PC-9 (cell line): Measurements from ENCODE around the gene TLN1. TPM values are rescaled to one million over a fixed set of nuclear protein-coding genes. Genes with fewer than 3 reads are reported as not detected.

Experiments
- BruUV-seq: library from RNA; stranded (reverse); fragments of 400-500 nt; replicated peaks from 2 replicates; lab custom pipeline; 2021; lab: Mats Ljungman, UMichigan
- CTCF ChIA-PET: fragments of 300-600 bp; sonication (Branson Sonifier 250); formaldehyde crosslinking; loops from one replicate; lab custom pipeline; 2022; ENCODE audit warnings: antibody characterized with exemption; lab: Charles Lee
- POLR2A ChIA-PET: fragments of 300-600 bp; sonication (Branson Sonifier 250); formaldehyde crosslinking; loops from one replicate; lab custom pipeline; 2022; ENCODE audit warnings: antibody characterized with exemption; ENCODE audit not compliant: unreplicated experiment; lab: Charles Lee
- DNase-seq, 2 experiments: peaks; one replicate each; pipeline versions ENCODE4 v3.0.0 to v3.0.0-alpha.2; 2015 to 2022; ENCODE audit warnings: mixed read lengths in 1 of 2
- H2AFZ ChIP-seq: fragments of 200-600 bp; sonication (generic); 2 replicates; pipeline ENCODE4 v1.8.1; 2017; ENCODE audit warnings: antibody characterized with exemption
- H3F3A ChIP-seq: fragments of 200-600 bp; sonication (generic); 2 replicates; pipeline ENCODE4 v1.8.1; 2017; ENCODE audit warnings: antibody characterized with exemption, mild to moderate bottlenecking, low read depth; ENCODE audit not compliant: insufficient read depth
- H3K27ac ChIP-seq: fragments of 200-600 bp; sonication (generic); 2 replicates; pipeline ENCODE4 v1.6.1; 2016; ENCODE audit warnings: mixed run types
- H3K27me3 ChIP-seq: fragments of 200-600 bp; sonication (generic); 2 replicates; pipeline ENCODE4 v1.6.1; 2016; ENCODE audit warnings: low read depth, mixed run types; ENCODE audit not compliant: insufficient read depth
- H3K36me3 ChIP-seq: fragments of 200-600 bp; sonication (generic); 2 replicates; pipeline ENCODE4 v1.6.1; 2016; ENCODE audit warnings: low read depth, mixed run types
- H3K4me1 ChIP-seq: fragments of 200-600 bp; sonication (generic); replicated peaks from 2 replicates; pipeline ENCODE4 v1.6.1; 2016; ENCODE audit warnings: mixed run types; ENCODE audit not compliant: insufficient read depth
- H3K4me2 ChIP-seq: fragments of 200-600 bp; sonication (generic); 2 replicates; pipeline ENCODE4 v1.6.1; 2017; ENCODE audit warnings: mixed run types
- H3K4me3 ChIP-seq: fragments of 200-600 bp; sonication (generic); 2 replicates; pipeline ENCODE4 v1.6.1; 2016; ENCODE audit warnings: mixed run types
- H3K79me2 ChIP-seq: fragments of 200-600 bp; sonication (generic); 2 replicates; pipeline ENCODE4 v1.6.1; 2017; ENCODE audit warnings: low read depth, mixed run types
- H3K9me2 ChIP-seq: fragments of 200-600 bp; sonication (generic); 2 replicates; pipeline ENCODE4 v1.8.1; 2017; ENCODE audit warnings: mild to moderate bottlenecking; ENCODE audit not compliant: insufficient read depth
- H3K9me3 ChIP-seq: fragments of 200-600 bp; sonication (generic); 2 replicates; pipeline ENCODE4 v1.8.1; 2016; ENCODE audit warnings: low read depth; ENCODE audit not compliant: insufficient read depth
- H4K20me1 ChIP-seq: fragments of 200-600 bp; sonication (generic); 2 replicates; pipeline ENCODE4 v1.8.1; 2017; ENCODE audit not compliant: insufficient read depth
- EZH2 ChIP-seq: fragments of 200-600 bp; sonication (generic); IDR thresholded peaks from 2 replicates; pipeline ENCODE4 v1.8.0; 2017; ENCODE audit warnings: antibody characterized with exemption, low read depth
- intact Hi-C: fragments of 100-400 bp; cut with micrococcal nuclease; formaldehyde crosslinking; loops from one replicate; pipeline ENCODE4 v1.10.0; 2022; ENCODE audit not compliant: unreplicated experiment
- total RNA-seq: library from RNA; stranded (reverse); gene quantifications from 2 replicates; pipeline ENCODE4 v1.2.3, GENCODE V29; 2021
- TF ChIP-seq, protein P1 (sequence below): fragments of 200-600 bp; sonication (generic); conservative IDR thresholded peaks from 2 replicates; pipeline ENCODE4 v1.6.1; 2017; ENCODE audit warnings: mixed run types, antibody characterized with exemption, mild to moderate bottlenecking, moderate library complexity

The TLN1 gene
- total RNA-seq, 1 experiment from 2014 or later: 101 TPM

DNA sequence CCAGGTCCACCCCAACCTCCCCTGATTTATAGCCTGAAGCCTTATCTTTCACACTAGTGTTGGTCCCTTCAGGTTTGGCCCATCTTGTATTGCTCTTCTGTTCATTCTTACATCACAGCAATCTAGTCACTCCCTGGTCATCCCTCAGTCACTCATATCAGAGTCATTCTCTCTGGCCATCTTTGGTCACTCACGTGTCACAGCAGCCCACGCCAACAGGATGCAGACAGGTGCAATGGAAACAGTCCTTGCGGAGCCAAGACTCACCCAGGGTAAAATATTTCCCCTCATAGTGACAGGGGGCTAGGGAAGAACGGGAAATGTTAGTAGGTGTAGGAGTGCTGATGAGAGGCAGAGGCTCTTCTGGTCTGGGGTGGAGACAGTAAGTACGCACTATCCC, 21.5 kb upstream of the TLN1 start:
- Histone ChIP-seq H3K9me3 (no peaks in the 10 kb centered on the region), H3F3A (peaks cover 31% of the 10 kb centered on the region), H2AFZ (no peak overlapping the region), H3K27me3 (no peaks in the 10 kb centered on the region), H3K4me1 (peaks cover 9% of the 10 kb centered on the region), H3K4me3 (no peak overlapping the region), H4K20me1 (no peaks in the 10 kb centered on the region), H3K27ac (no peak overlapping the region), H3K36me3 (no peaks in the 10 kb centered on the region), H3K79me2 (peaks cover 24% of the 10 kb centered on the region), H3K4me2 (no peak overlapping the region), H3K9me2 (no peaks in the 10 kb centered on the region)
- intact Hi-C loops: no loop called here
- BruUV-seq: no TSS peak
- TF ChIP-seq, protein P1, sequence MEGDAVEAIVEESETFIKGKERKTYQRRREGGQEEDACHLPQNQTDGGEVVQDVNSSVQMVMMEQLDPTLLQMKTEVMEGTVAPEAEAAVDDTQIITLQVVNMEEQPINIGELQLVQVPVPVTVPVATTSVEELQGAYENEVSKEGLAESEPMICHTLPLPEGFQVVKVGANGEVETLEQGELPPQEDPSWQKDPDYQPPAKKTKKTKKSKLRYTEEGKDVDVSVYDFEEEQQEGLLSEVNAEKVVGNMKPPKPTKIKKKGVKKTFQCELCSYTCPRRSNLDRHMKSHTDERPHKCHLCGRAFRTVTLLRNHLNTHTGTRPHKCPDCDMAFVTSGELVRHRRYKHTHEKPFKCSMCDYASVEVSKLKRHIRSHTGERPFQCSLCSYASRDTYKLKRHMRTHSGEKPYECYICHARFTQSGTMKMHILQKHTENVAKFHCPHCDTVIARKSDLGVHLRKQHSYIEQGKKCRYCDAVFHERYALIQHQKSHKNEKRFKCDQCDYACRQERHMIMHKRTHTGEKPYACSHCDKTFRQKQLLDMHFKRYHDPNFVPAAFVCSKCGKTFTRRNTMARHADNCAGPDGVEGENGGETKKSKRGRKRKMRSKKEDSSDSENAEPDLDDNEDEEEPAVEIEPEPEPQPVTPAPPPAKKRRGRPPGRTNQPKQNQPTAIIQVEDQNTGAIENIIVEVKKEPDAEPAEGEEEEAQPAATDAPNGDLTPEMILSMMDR: no peak
- TF ChIP-seq EZH2: no peak
- CTCF ChIA-PET: no interaction called here
- POLR2A ChIA-PET: no interaction called here
- DNase-seq: no peak

- Histone ChIP-seq H3K4me3 (peak overlapping the region; percentile 79; the same call in 1 of the 2 replicates), H3K27ac (peak overlapping the region; percentile 51; the same call in 1 of the 2 replicates), H3K27me3 (no peaks in the 10 kb centered on the region), H3K79me2 (peaks cover 49% of the 10 kb centered on the region), H3K9me2 (no peaks in the 10 kb centered on the region), H3K36me3 (no peaks in the 10 kb centered on the region), H3K4me2 (peak overlapping the region; percentile 92), H2AFZ (no peak overlapping the region), H3K4me1 (peaks cover 23% of the 10 kb centered on the region), H3K9me3 (no peaks in the 10 kb centered on the region), H4K20me1 (peaks cover 13% of the 10 kb centered on the region; the same call in 1 of the 2 replicates), H3F3A (0 out of 2 replicates have a peak, but pooled peaks cover 8% of the 10 kb centered on the region)
- TF ChIP-seq, protein P1: no peak
- TF ChIP-seq EZH2: no peak
- intact Hi-C loops: no loop called here
- CTCF ChIA-PET: no interaction called here
- no peak for DNase-seq
- BruUV-seq: no TSS peak
- POLR2A ChIA-PET: no interaction called here
These were observed 18.2 kb upstream of the TLN1 start for GRCh38 chr9:35750256-35750531.

- Histone ChIP-seq H4K20me1 (peaks cover 13% of the 10 kb centered on the region; the same call in 1 of the 2 replicates), H3K4me2 (peak overlapping the region; percentile 92), H3K9me2 (no peaks in the 10 kb centered on the region), H3K79me2 (peaks cover 51% of the 10 kb centered on the region), H3K4me3 (peak overlapping the region; percentile 79), H3K27me3 (no peaks in the 10 kb centered on the region), H3K27ac (peak overlapping the region; percentile 51), H3K36me3 (no peaks in the 10 kb centered on the region; the same call in 1 of the 2 replicates), H3K9me3 (no peaks in the 10 kb centered on the region), H3F3A (0 out of 2 replicates have a peak, but pooled peaks cover 8% of the 10 kb centered on the region), H2AFZ (peak overlapping the region; percentile 86), H3K4me1 (peaks cover 23% of the 10 kb centered on the region)
- ChIA-PET POLR2A (interaction anchor here (0.6 to 0.7 kb wide), 3 partner anchors 17 to 149 kb away, joined by 3 to 7 read pairs (median 6); partner anchors contain the start of genes CREB3 and TLN1), CTCF (no interaction called here)
- BruUV-seq: TSS peak; percentile 35
- TF ChIP-seq EZH2: no peak
- TF ChIP-seq, protein P1: no peak
- DNase-seq: peak in 1 of 2 experiments; percentile 42
- intact Hi-C loops: loop anchor here (2.0 kb wide), 1 partner anchor 17 kb away; the partner anchor contains the start of genes CREB3 and TLN1
These were observed 17.7 kb upstream of the TLN1 start for GRCh38 chr9:35749515-35750255.
